Gastrocnemius medialis (tissue), 4 donors: ENCODE results near the gene CCDC102B.

Source experiments
- CTCF ChIP-seq, 5 experiments: fragments of 450-650 bp in 3 of 5; fragments of 200-600 bp in 2 of 5; sonication (generic) in 2 of 5; IDR thresholded peaks in 4 of 5; conservative IDR thresholded peaks in 1 of 5; 1 replicate in 4 of 5; 2 replicates in 1 of 5; pipeline ENCODE4 v1.5.1; 2016 to 2019; ENCODE audit warnings: antibody characterized with exemption in 5 of 5, mild to moderate bottlenecking in 3 of 5, moderate library complexity in 3 of 5
- POLR2A ChIP-seq, 2 donors: fragments of 450-650 bp; IDR thresholded peaks; one replicate each; pipeline ENCODE4 v1.6.1; 2017; ENCODE audit warnings: antibody characterized with exemption in 2 of 2, mild to moderate bottlenecking in 2 of 2, moderate library complexity in 2 of 2

- no peak for TF ChIP-seq CTCF (IDR thresholded peaks at IDR 0.05 in 4 of 5, conservative IDR thresholded peaks at IDR 0.05 in 1 of 5)
- TF ChIP-seq POLR2A (IDR thresholded peaks at IDR 0.05), result no peak
Observed at GRCh38 chr18:68861365-68861764, 63.5 kb downstream of the CCDC102B start.
